Ishikawa (cell line): ENCODE measurements around the gene ACSL6.

Source experiments
- CEBPB ChIP-seq: IDR thresholded peaks from 2 replicates; pipeline ENCODE4 v1.6.1; 2012
- CREB1 ChIP-seq: IDR thresholded peaks from 2 replicates; pipeline ENCODE4 v1.6.1; 2012; ENCODE audit warnings: low read depth
- EP300 ChIP-seq: IDR thresholded peaks from 2 replicates; pipeline ENCODE4 v1.6.1; 2012; ENCODE audit warnings: borderline replicate concordance
- FOXM1 ChIP-seq: IDR thresholded peaks from 2 replicates; pipeline ENCODE4 v1.6.1; 2012; ENCODE audit warnings: low read depth, borderline replicate concordance
- TAF1 ChIP-seq: IDR thresholded peaks from 2 replicates; pipeline ENCODE4 v1.6.1; 2012; ENCODE audit warnings: low read depth, mild to moderate bottlenecking
- YY1 ChIP-seq: IDR thresholded peaks from 2 replicates; pipeline ENCODE4 v1.6.1; 2012; ENCODE audit warnings: low read depth
- TF ChIP-seq, protein P1 (sequence below): IDR thresholded peaks from 2 replicates; pipeline ENCODE4 v1.6.1; 2012

DNA sequence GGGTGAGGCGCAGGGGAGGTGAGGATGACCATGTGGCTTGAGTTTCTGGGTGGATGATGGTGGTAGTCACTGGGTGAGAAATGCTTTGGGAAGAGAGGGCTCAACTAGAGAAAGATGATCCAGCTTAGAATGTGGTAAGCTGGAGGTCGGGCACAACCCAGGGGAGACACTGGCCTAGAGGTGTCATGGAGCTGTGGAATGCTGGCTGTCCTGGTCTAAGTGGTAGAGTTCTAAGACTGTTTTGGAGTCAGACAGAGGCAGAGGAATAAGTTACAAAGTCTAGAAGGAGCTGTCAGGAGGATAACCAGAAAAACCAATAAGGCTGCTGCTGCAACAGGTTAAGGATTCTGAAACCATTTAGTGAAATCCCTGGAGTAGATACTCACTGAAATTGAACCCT is 19.2 kb upstream of the ACSL6 start:
- TF ChIP-seq TAF1, result no peak
- no peak for TF ChIP-seq FOXM1
- TF ChIP-seq EP300, result no peak
- TF ChIP-seq, protein P1, sequence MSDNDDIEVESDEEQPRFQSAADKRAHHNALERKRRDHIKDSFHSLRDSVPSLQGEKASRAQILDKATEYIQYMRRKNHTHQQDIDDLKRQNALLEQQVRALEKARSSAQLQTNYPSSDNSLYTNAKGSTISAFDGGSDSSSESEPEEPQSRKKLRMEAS, result no peak
- TF ChIP-seq CEBPB, result no peak
- TF ChIP-seq YY1, result no peak
- TF ChIP-seq CREB1, result no peak
